Measurements from ENCODE around the gene INO80B.

DNA sequence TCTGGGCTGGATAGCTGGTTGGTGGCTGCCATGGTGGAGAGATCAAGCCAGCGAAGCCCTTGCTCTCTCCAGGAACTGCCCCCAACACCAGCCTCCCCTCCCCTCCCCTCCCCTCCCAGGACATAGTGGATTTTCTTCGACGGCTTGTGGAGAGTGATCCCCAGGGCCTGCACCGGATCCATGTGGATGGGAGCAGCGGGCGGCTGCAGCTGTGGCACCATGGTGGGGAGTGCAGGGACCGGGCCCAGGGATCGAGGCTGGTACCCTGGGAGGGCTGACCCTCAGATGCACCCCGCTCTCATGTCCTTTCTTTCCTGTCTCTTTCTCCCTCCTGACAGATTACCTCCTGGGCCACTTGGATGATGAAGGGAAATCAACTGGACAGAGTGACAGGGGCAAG is 35.0 kb downstream of the INO80B start:
- TF ChIP-seq POLR2A (IDR thresholded peaks at IDR 0.05) (no peak), POLR2AphosphoS5 (IDR thresholded peaks at IDR 0.05; ENCODE audit: insufficient read depth in 1 of 2, low read depth in 1 of 2) (no peak)
- TF ChIP-seq, protein P1, sequence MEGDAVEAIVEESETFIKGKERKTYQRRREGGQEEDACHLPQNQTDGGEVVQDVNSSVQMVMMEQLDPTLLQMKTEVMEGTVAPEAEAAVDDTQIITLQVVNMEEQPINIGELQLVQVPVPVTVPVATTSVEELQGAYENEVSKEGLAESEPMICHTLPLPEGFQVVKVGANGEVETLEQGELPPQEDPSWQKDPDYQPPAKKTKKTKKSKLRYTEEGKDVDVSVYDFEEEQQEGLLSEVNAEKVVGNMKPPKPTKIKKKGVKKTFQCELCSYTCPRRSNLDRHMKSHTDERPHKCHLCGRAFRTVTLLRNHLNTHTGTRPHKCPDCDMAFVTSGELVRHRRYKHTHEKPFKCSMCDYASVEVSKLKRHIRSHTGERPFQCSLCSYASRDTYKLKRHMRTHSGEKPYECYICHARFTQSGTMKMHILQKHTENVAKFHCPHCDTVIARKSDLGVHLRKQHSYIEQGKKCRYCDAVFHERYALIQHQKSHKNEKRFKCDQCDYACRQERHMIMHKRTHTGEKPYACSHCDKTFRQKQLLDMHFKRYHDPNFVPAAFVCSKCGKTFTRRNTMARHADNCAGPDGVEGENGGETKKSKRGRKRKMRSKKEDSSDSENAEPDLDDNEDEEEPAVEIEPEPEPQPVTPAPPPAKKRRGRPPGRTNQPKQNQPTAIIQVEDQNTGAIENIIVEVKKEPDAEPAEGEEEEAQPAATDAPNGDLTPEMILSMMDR (IDR thresholded peaks at IDR 0.05) = no peak

Measured in vagina (tissue), 2 donors.